ENCODE data around the gene RBM38. TPM values are rescaled to one million over a fixed set of nuclear protein-coding genes. Genes with fewer than 3 reads are reported as not detected.

The RBM38 gene
- total and polyA plus RNA-seq, 2 donors from 2014 or later, result 16.8 to 18.0 TPM

GRCh38 chr20:57440678-57441509, 49.7 kb downstream of the RBM38 start:
- H3K9ac ChIP-seq (ENCODE audit: low read length in 3 of 3), result no peak overlapping the region
- no peaks in the 10 kb centered on the region for H3K4me1 ChIP-seq (ENCODE audit: control insufficient read depth in 2 of 3, insufficient read depth in 2 of 3, low read depth in 1 of 3, low read length in 3 of 3)
- H3K36me3 ChIP-seq (ENCODE audit: control insufficient read depth in 2 of 3, insufficient read depth in 3 of 3, low read length in 3 of 3), result no peaks in the 10 kb centered on the region
- no peak for FAIRE-seq
- no peaks in the 10 kb centered on the region for H3K27me3 ChIP-seq (ENCODE audit: control insufficient read depth, insufficient read depth, low read length)
- H3K27ac ChIP-seq (ENCODE audit: low read depth in 2 of 2, low read length in 2 of 2), result peak overlapping the region in 1 of 2 donors; percentile 57
- H3K4me3 ChIP-seq (ENCODE audit: low read length in 3 of 3), result no peak overlapping the region
- peak in 4 of 5 donors; percentile 46 to 90 (median 62) for DNase-seq
- intact Hi-C loops (cut with DNase I), result no loop called here
- peaks cover 0 to 3% (median 0%) of the 10 kb centered on the region in 3 donors for H3K9me3 ChIP-seq (ENCODE audit: control insufficient read depth in 2 of 3, insufficient read depth in 1 of 3, low read length in 3 of 3)
- no peak for TF ChIP-seq CTCF (IDR thresholded peaks at IDR 0.05; ENCODE audit: borderline replicate concordance, extremely low read depth, insufficient read depth)

- H3K4me1 ChIP-seq (ENCODE audit: control insufficient read depth in 2 of 3, insufficient read depth in 2 of 3, low read depth in 1 of 3, low read length in 3 of 3), result no peaks in the 10 kb centered on the region
- peaks cover 0 to 3% (median 0%) of the 10 kb centered on the region in 3 donors for H3K9me3 ChIP-seq (ENCODE audit: control insufficient read depth in 2 of 3, insufficient read depth in 1 of 3, low read length in 3 of 3)
- H3K27ac ChIP-seq (ENCODE audit: low read depth in 2 of 2, low read length in 2 of 2), result no peak overlapping the region
- peak in 1 of 5 donors; percentile 51 for DNase-seq
- intact Hi-C loops (cut with DNase I), result no loop called here
- no peak for TF ChIP-seq CTCF (IDR thresholded peaks at IDR 0.05; ENCODE audit: borderline replicate concordance, extremely low read depth, insufficient read depth)
- H3K4me3 ChIP-seq (ENCODE audit: low read length in 3 of 3), result no peak overlapping the region
- H3K27me3 ChIP-seq (ENCODE audit: control insufficient read depth, insufficient read depth, low read length), result no peaks in the 10 kb centered on the region
- no peak for FAIRE-seq
- H3K36me3 ChIP-seq (ENCODE audit: control insufficient read depth in 2 of 3, insufficient read depth in 3 of 3, low read length in 3 of 3), result no peaks in the 10 kb centered on the region
- no peak overlapping the region for H3K9ac ChIP-seq (ENCODE audit: low read length in 3 of 3)
Observed at GRCh38 chr20:57441510-57442154, 50.4 kb downstream of the RBM38 start.

GRCh38 chr20:57442158-57442887, 51.1 kb downstream of the RBM38 start:
- Histone ChIP-seq H3K9me3 (ENCODE audit: control insufficient read depth in 2 of 3, insufficient read depth in 1 of 3, low read length in 3 of 3) (peaks cover 0 to 3% (median 0%) of the 10 kb centered on the region in 3 donors), H3K4me1 (ENCODE audit: control insufficient read depth in 2 of 3, insufficient read depth in 2 of 3, low read depth in 1 of 3, low read length in 3 of 3) (no peaks in the 10 kb centered on the region), H3K9ac (ENCODE audit: low read length in 3 of 3) (no peak overlapping the region), H3K4me3 (ENCODE audit: low read length in 3 of 3) (no peak overlapping the region), H3K27me3 (ENCODE audit: control insufficient read depth, insufficient read depth, low read length) (no peaks in the 10 kb centered on the region), H3K36me3 (ENCODE audit: control insufficient read depth in 2 of 3, insufficient read depth in 3 of 3, low read length in 3 of 3) (no peaks in the 10 kb centered on the region), H3K27ac (ENCODE audit: low read depth in 2 of 2, low read length in 2 of 2) (no peak overlapping the region)
- peak in 1 of 5 donors; percentile 56 for DNase-seq
- no peak for TF ChIP-seq CTCF (IDR thresholded peaks at IDR 0.05; ENCODE audit: borderline replicate concordance, extremely low read depth, insufficient read depth)
- no peak for FAIRE-seq
- intact Hi-C loops (cut with DNase I), result no loop called here

Measured in kidney (tissue), 14 donors.